Measurements from ENCODE around the gene MCCC1. TPM values are rescaled to one million over a fixed set of nuclear protein-coding genes. Genes with fewer than 3 reads are reported as not detected.
"Not testable (repeated sequence)": the region's sequence is repeated elsewhere in the genome, so short reads cannot be mapped to it uniquely, and the experiment has no call there.

MCCC1 gene
- total RNA-seq, 6 experiments from 2014 or later = 15.1 to 21.2 (median 16.1) TPM

DNA sequence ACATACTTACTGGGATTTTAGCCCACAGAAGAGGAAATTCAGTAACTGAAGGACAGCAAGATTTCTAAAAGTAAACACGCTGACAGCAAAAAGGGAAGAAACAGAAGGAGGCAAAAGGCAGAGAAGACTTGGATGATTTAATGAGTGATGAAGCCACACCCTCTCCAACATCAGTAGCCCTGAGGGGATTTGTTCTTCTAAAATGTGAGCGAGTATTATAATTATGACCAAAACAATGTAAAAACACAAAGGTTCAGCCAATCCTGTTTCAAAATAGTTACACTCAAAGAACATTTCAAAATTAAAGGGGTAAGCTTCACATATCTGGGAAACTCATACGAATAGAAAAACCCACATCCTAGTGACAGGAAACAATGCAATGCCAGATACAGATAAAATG lies 25.0 kb downstream of the MCCC1 start:
- Mint-ChIP-seq H3K9me3 (peaks cover 10% of the 10 kb centered on the region), H3K27ac (peak overlapping the region; percentile 73), H3K27me3 (ENCODE audit: insufficient read depth) (no peaks in the 10 kb centered on the region; the same call in 1 of the 2 replicates), H3K36me3 (ENCODE audit: low read depth) (peaks cover 32% of the 10 kb centered on the region), H3K4me3 (peak overlapping the region; percentile 70), H3K4me1 (ENCODE audit: low read depth) (peaks cover 28% of the 10 kb centered on the region)
- peak; percentile 41 for DNase-seq
- TF ChIP-seq, protein P1, sequence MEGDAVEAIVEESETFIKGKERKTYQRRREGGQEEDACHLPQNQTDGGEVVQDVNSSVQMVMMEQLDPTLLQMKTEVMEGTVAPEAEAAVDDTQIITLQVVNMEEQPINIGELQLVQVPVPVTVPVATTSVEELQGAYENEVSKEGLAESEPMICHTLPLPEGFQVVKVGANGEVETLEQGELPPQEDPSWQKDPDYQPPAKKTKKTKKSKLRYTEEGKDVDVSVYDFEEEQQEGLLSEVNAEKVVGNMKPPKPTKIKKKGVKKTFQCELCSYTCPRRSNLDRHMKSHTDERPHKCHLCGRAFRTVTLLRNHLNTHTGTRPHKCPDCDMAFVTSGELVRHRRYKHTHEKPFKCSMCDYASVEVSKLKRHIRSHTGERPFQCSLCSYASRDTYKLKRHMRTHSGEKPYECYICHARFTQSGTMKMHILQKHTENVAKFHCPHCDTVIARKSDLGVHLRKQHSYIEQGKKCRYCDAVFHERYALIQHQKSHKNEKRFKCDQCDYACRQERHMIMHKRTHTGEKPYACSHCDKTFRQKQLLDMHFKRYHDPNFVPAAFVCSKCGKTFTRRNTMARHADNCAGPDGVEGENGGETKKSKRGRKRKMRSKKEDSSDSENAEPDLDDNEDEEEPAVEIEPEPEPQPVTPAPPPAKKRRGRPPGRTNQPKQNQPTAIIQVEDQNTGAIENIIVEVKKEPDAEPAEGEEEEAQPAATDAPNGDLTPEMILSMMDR (IDR thresholded peaks at IDR 0.05) = no peak

DNA sequence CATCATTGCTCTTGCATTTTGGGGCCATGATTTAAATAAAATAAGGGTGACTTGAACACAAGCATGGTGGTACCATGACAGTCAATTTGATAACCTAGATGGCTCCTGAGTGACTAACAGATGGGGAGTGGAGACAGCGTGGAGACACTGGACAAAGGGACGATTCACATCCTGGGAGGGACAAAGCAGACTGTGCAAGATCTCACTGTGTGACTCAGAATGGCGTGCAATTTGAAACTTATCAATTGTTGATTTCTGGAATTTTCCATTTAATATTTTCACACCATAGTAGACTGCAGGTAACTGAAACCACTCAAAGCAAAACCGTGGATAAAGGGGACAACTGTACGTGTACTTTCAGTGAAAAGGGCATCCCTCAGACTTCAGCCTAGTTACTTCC lies 25.5 kb downstream of the MCCC1 start:
- Mint-ChIP-seq H3K4me3 (peak overlapping the region; percentile 70), H3K9me3 (peaks cover 5% of the 10 kb centered on the region), H3K36me3 (ENCODE audit: low read depth) (peaks cover 28% of the 10 kb centered on the region), H3K27me3 (ENCODE audit: insufficient read depth) (no peaks in the 10 kb centered on the region; the same call in 1 of the 2 replicates), H3K4me1 (ENCODE audit: low read depth) (peaks cover 28% of the 10 kb centered on the region), H3K27ac (peak overlapping the region; percentile 73)
- TF ChIP-seq, protein P1 (IDR thresholded peaks at IDR 0.05) = no peak
- DNase-seq = peak; percentile 31

DNA sequence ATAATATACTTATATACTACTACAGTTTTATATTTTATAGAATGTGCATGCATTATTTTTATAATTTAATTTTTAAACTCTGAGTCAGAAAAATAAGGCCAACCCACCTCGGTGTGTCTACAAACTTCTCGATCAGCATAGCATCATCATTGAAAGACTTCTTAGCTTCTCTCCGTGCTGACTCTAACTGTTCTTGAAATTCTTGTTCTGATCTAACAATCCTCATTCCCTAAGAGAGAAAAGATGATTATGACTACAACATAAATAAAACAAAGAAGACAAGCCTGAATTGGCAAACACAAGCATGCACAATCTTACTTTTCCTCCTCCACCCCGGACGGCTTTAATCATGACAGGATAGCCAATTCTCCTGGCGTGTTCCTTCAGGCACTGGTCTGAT lies 28.4 kb downstream of the MCCC1 start:
- H3K27me3 Mint-ChIP-seq (ENCODE audit: insufficient read depth) = no peaks in the 10 kb centered on the region; the same call in 1 of the 2 replicates
- H3K27ac Mint-ChIP-seq = no peak overlapping the region
- H3K36me3 Mint-ChIP-seq (ENCODE audit: low read depth) = peaks cover 29% of the 10 kb centered on the region
- TF ChIP-seq, protein P1 (IDR thresholded peaks at IDR 0.05) = no peak
- no peak for DNase-seq
- no peak overlapping the region for H3K4me3 Mint-ChIP-seq
- H3K4me1 Mint-ChIP-seq (ENCODE audit: low read depth) = peaks cover 28% of the 10 kb centered on the region
- no peaks in the 10 kb centered on the region for H3K9me3 Mint-ChIP-seq

DNA sequence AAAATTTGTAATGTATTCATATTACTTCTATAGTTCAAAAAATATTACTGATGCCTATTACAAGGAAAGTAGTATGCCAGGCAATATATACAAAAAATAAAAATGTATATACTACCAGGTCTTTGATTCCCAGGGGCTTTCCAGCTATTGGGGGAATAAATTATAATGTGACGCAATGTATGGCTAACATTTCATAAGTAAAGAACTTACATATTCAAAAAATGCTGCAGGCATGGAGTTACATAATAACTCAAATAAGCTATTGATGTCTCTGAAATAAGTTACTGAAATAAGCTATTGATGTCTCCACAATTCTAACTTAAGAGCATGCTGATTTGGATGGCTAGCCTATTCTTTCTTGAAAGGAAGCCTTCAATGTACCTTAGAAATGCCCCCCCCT lies 30.2 kb downstream of the MCCC1 start:
- TF ChIP-seq, protein P1 (IDR thresholded peaks at IDR 0.05) = no peak
- H3K27me3 Mint-ChIP-seq (ENCODE audit: insufficient read depth) = no peaks in the 10 kb centered on the region
- no peak overlapping the region for H3K4me3 Mint-ChIP-seq
- peaks cover 28% of the 10 kb centered on the region for H3K36me3 Mint-ChIP-seq (ENCODE audit: low read depth)
- no peak for DNase-seq
- no peak overlapping the region for H3K27ac Mint-ChIP-seq
- H3K9me3 Mint-ChIP-seq = no peaks in the 10 kb centered on the region
- peaks cover 16% of the 10 kb centered on the region for H3K4me1 Mint-ChIP-seq (ENCODE audit: low read depth)

DNA sequence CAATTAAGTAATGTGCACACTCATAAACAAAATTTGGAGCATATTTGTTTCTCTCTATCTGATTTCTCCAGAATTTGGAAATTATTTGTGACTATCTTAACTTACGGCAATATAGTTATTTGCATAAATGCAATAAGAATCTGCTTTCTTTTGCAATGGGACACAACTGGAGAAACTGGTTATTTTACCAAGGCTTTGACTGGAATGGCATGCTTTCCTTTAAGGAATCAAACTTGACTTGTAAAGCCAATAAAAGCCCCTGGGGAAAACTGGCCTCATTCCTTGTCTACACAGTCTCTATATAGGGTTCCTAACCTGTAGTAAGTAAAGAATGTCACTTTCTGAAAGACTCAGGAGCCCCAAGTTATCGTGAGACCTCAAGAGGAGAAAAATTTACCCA lies 32.4 kb downstream of the MCCC1 start:
- not testable (repeated sequence) for DNase-seq; H3K4me3 Mint-ChIP-seq; H3K4me1 Mint-ChIP-seq (ENCODE audit: low read depth); H3K27me3 Mint-ChIP-seq (ENCODE audit: insufficient read depth); H3K9me3 Mint-ChIP-seq; H3K27ac Mint-ChIP-seq
- peaks cover 31% of the 10 kb centered on the region for H3K36me3 Mint-ChIP-seq (ENCODE audit: low read depth)

DNA sequence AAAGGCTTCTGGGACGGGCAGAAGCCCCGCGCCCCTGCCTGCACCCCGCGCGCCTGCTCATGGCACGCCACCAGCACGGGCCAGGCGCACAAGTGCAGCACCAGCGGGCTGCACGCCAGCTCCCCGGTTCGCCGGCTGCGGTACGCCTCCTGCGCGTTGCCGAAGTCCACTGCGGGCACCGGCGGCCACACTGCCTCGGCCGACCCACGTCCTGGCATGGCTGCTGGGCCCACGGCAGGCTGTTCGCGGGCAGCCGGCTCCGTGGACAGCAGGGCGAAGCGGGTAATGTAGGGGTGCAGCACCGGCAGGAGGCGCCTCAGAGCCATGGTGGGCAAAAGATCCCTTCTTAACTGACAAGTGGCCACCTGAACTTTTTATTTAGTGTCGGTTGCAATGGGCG lies 34.8 kb downstream of the MCCC1 start:
- DNase-seq = no peak
- no peak overlapping the region for H3K4me3 Mint-ChIP-seq

More for the DNA sequence above, 34.8 kb downstream of the MCCC1 start:
- H3K36me3 Mint-ChIP-seq (ENCODE audit: low read depth) = peaks cover 27% of the 10 kb centered on the region
- no peaks in the 10 kb centered on the region for H3K9me3 Mint-ChIP-seq
- TF ChIP-seq, protein P1 (IDR thresholded peaks at IDR 0.05) = no peak
- no peak overlapping the region for H3K27ac Mint-ChIP-seq
- peaks cover 7% of the 10 kb centered on the region; the same call in 1 of the 2 replicates for H3K4me1 Mint-ChIP-seq (ENCODE audit: low read depth)
- H3K27me3 Mint-ChIP-seq (ENCODE audit: insufficient read depth) = no peaks in the 10 kb centered on the region
